IMR-90 (cell line): Measurements from ENCODE around the gene MGAT1. TPM values are rescaled to one million over a fixed set of nuclear protein-coding genes. Genes with fewer than 3 reads are reported as not detected.

ENCODE experiments used
- ATAC-seq: fragments of 200-7000 bp; cut with Tn5 transposase; 2 replicates; pipeline ENCODE4 v1.9.1; 2020; ENCODE audit warnings: low read depth, mild to moderate bottlenecking, moderate library complexity
- BruUV-seq: library from RNA; stranded (reverse); fragments of 400-500 nt; replicated peaks from 2 replicates; lab custom pipeline; 2021; lab: Mats Ljungman, UMichigan
- CTCF ChIA-PET: fragments of 300-600 bp; formaldehyde crosslinking; extraction: SDS; loops from one replicate; lab custom pipeline; 2021; ENCODE audit warnings: antibody characterized with exemption; lab: Yijun Ruan, JAX
- POLR2A ChIA-PET: fragments of 300-600 bp; sonication (Branson Sonifier 250); formaldehyde crosslinking; loops from one replicate; lab custom pipeline; 2022; ENCODE audit warnings: antibody characterized with exemption; ENCODE audit not compliant: unreplicated experiment; lab: Charles Lee
- DNase-seq: peaks from one replicate; pipeline ENCODE4 v3.0.0; 2013
- H2AFZ ChIP-seq: replicated peaks from 2 replicates; pipeline ENCODE3; 2013; ENCODE audit warnings: low read length, mild to moderate bottlenecking; ENCODE audit not compliant: poor library complexity
- H2AK5ac ChIP-seq: 2 replicates; pipeline ENCODE4 v1.6.1; 2013; ENCODE audit warnings: low read depth, low read length, inconsistent platforms
- H2AK9ac ChIP-seq: replicated peaks from 2 replicates; pipeline ENCODE3; 2013; ENCODE audit warnings: mild to moderate bottlenecking, low read depth, low read length, moderate library complexity; ENCODE audit not compliant: poor library complexity
- H2BK120ac ChIP-seq: 2 replicates; pipeline ENCODE4 v1.6.1; 2013; ENCODE audit warnings: low read depth, low read length, inconsistent platforms
- H2BK15ac ChIP-seq: 3 replicates; pipeline ENCODE4 v1.6.1; 2013; ENCODE audit warnings: low read depth, low read length, inconsistent platforms
- H2BK20ac ChIP-seq: 2 replicates; pipeline ENCODE4 v1.6.1; 2013; ENCODE audit warnings: low read depth, mild to moderate bottlenecking, inconsistent platforms, low read length, moderate library complexity
- H2BK5ac ChIP-seq: 2 replicates; pipeline ENCODE4 v1.6.1; 2013; ENCODE audit warnings: mild to moderate bottlenecking, low read depth, low read length, inconsistent platforms; ENCODE audit not compliant: poor library complexity, severe bottlenecking
- H3K14ac ChIP-seq: replicated peaks from 2 replicates; pipeline ENCODE4 v1.6.1; 2013; ENCODE audit warnings: low read depth, low read length, inconsistent platforms
- H3K18ac ChIP-seq: 2 replicates; pipeline ENCODE4 v1.6.1; 2013; ENCODE audit warnings: low read depth, low read length, control low read depth
- H3K23ac ChIP-seq: 2 replicates; pipeline ENCODE4 v1.6.1; 2013; ENCODE audit warnings: low read depth, low read length, inconsistent platforms
- H3K27ac ChIP-seq: 2 replicates; pipeline ENCODE4 v1.5.1; 2013; ENCODE audit warnings: mild to moderate bottlenecking, control low read depth, low read length; ENCODE audit not compliant: insufficient read depth
- H3K27me3 ChIP-seq: 2 replicates; pipeline ENCODE4 v1.6.1; 2013; ENCODE audit warnings: low read length; ENCODE audit not compliant: control insufficient read depth, insufficient read depth
- H3K36me3 ChIP-seq: 2 replicates; pipeline ENCODE4 v1.6.1; 2013; ENCODE audit warnings: low read length, mixed read lengths; ENCODE audit not compliant: control insufficient read depth, insufficient read depth
- H3K4ac ChIP-seq: 2 replicates; pipeline ENCODE4 v1.6.1; 2013; ENCODE audit warnings: low read depth, low read length, inconsistent platforms
- H3K4me1 ChIP-seq: 2 replicates; pipeline ENCODE4 v1.6.1; 2013; ENCODE audit warnings: low read length, mixed read lengths; ENCODE audit not compliant: control insufficient read depth, insufficient read depth
- H3K4me2 ChIP-seq: 2 replicates; pipeline ENCODE4 v1.6.1; 2013; ENCODE audit warnings: low read depth, mild to moderate bottlenecking, control low read depth, low read length, moderate library complexity
- H3K4me3 ChIP-seq: 2 replicates; pipeline ENCODE4 v1.5.1; 2013; ENCODE audit warnings: low read depth, mild to moderate bottlenecking, control low read depth, low read length, moderate library complexity; ENCODE audit not compliant: insufficient read depth
- H3K56ac ChIP-seq: 2 replicates; pipeline ENCODE4 v1.6.1; 2013; ENCODE audit warnings: low read length, inconsistent platforms; ENCODE audit not compliant: insufficient read depth; ENCODE audit errors: extremely low read depth
- H3K79me1 ChIP-seq, 2 experiments: 2 replicates each; pipeline ENCODE4 v1.6.1; 2013; ENCODE audit warnings: low read length in 2 of 2, inconsistent platforms in 1 of 2, low read depth in 1 of 2
- H3K9ac ChIP-seq: 2 replicates; pipeline ENCODE4 v1.6.1; 2013; ENCODE audit warnings: low read depth, low read length, control low read depth
- H3K9me1 ChIP-seq: 2 replicates; pipeline ENCODE4 v1.6.1; 2013; ENCODE audit warnings: low read length, inconsistent platforms; ENCODE audit not compliant: insufficient read depth
- H3K9me3 ChIP-seq: 2 replicates; pipeline ENCODE4 v1.6.1; 2013; ENCODE audit warnings: low read length; ENCODE audit not compliant: control insufficient read depth, insufficient read depth
- H4K20me1 ChIP-seq: 2 replicates; pipeline ENCODE4 v1.6.1; 2013; ENCODE audit warnings: low read length, inconsistent platforms; ENCODE audit not compliant: insufficient read depth
- H4K5ac ChIP-seq: 2 replicates; pipeline ENCODE4 v1.6.1; 2013; ENCODE audit warnings: mild to moderate bottlenecking, low read depth, low read length, control low read depth
- H4K8ac ChIP-seq, 2 experiments: 2 replicates each; pipeline ENCODE4 v1.6.1; 2013; ENCODE audit warnings: low read depth in 2 of 2, low read length in 2 of 2, control low read depth in 1 of 2, inconsistent platforms in 1 of 2
- H4K91ac ChIP-seq: 2 replicates; pipeline ENCODE4 v1.6.1; 2013; ENCODE audit warnings: low read depth, low read length, inconsistent platforms; ENCODE audit not compliant: insufficient read depth
- BHLHE40 ChIP-seq: fragments of 150-350 bp; IDR thresholded peaks from 2 replicates; pipeline ENCODE4 v1.6.1; 2016; ENCODE audit warnings: mild to moderate bottlenecking, low read depth, low read length
- CEBPB ChIP-seq: IDR thresholded peaks from 2 replicates; pipeline ENCODE4 v1.6.1; 2012; ENCODE audit warnings: low read depth, low read length, improper control_type of control experiment
- CHD1 ChIP-seq: IDR thresholded peaks from 2 replicates; pipeline ENCODE4 v1.6.1; 2012; ENCODE audit warnings: low read depth, low read length, improper control_type of control experiment
- ELK1 ChIP-seq: fragments of 150-350 bp; IDR thresholded peaks from 2 replicates; pipeline ENCODE4 v1.6.1; 2016; ENCODE audit warnings: low read depth, mild to moderate bottlenecking, low read length, moderate library complexity, borderline replicate concordance
- FOS ChIP-seq: fragments of 150-350 bp; IDR thresholded peaks from 2 replicates; pipeline ENCODE4 v1.6.1; 2016; ENCODE audit warnings: low read depth, low read length
- MAFK ChIP-seq: IDR thresholded peaks from 2 replicates; pipeline ENCODE4 v1.6.1; 2012; ENCODE audit warnings: low read depth, low read length, improper control_type of control experiment
- MAZ ChIP-seq: IDR thresholded peaks from 2 replicates; pipeline ENCODE4 v1.6.1; 2012; ENCODE audit warnings: low read depth, mild to moderate bottlenecking, low read length, improper control_type of control experiment, moderate library complexity, borderline replicate concordance
- MXI1 ChIP-seq: IDR thresholded peaks from 2 replicates; pipeline ENCODE4 v1.6.1; 2012; ENCODE audit warnings: low read depth, mild to moderate bottlenecking, low read length, moderate library complexity, borderline replicate concordance
- NFE2L2 ChIP-seq: fragments of 150-350 bp; IDR thresholded peaks from 2 replicates; pipeline ENCODE4 v1.6.1; 2016; ENCODE audit warnings: low read depth, mild to moderate bottlenecking, low read length
- POLR2A ChIP-seq: IDR thresholded peaks from 2 replicates; pipeline ENCODE4 v1.6.1; 2012; ENCODE audit warnings: mild to moderate bottlenecking, low read depth, low read length
- RAD21 ChIP-seq: IDR thresholded peaks from 2 replicates; pipeline ENCODE4 v1.6.1; 2012; ENCODE audit warnings: low read length, improper control_type of control experiment
- RCOR1 ChIP-seq: IDR thresholded peaks from 2 replicates; pipeline ENCODE4 v1.6.1; 2012; ENCODE audit warnings: mild to moderate bottlenecking, low read length, improper control_type of control experiment; ENCODE audit not compliant: insufficient replicate concordance
- RFX5 ChIP-seq: IDR thresholded peaks from 2 replicates; pipeline ENCODE4 v1.8.0; 2012; ENCODE audit warnings: low read depth, mild to moderate bottlenecking, low read length, moderate library complexity
- SMC3 ChIP-seq: fragments of 150-350 bp; IDR thresholded peaks from 2 replicates; pipeline ENCODE4 v1.6.1; 2016; ENCODE audit warnings: low read depth, mild to moderate bottlenecking, antibody characterized with exemption, low read length, moderate library complexity
- WGBS, 2 experiments: methylation state at CpG; one replicate each; pipeline versions ENCODE4 v1.1.5 to v1.1.7; 2013; ENCODE audit warnings: missing lambda C conversion rate in 2 of 2; ENCODE audit not compliant: insufficient read length in 1 of 2; ENCODE audit errors: extremely low coverage in 2 of 2; 5-methylcytosine and 5-hydroxymethylcytosine counted together
- dilution Hi-C: fragments of 300-500 bp; cut with HindIII; formaldehyde crosslinking; loops from one replicate; pipeline ENCODE4 v1.14.3; 2018; ENCODE audit warnings: low sequenced_read_pairs; ENCODE audit not compliant: unreplicated experiment
- in situ Hi-C: fragments of 300-500 bp; cut with MboI; formaldehyde crosslinking; loops from 3 replicates; pipeline ENCODE4 v1.14.3; 2019; ENCODE audit warnings: low sequenced_read_pairs, inconsistent platforms, mixed read lengths
- intact Hi-C: fragments of 100-400 bp; cut with micrococcal nuclease; formaldehyde crosslinking; loops from 2 replicates; pipeline ENCODE4 v1.10.0; 2022
- polyA plus RNA-seq, 3 experiments: library from polyadenylated mRNA; depleted of rRNA; stranded (reverse); fragments of >200 nt; gene quantifications; 2 replicates each; pipeline ENCODE4 v1.2.3, GENCODE V29; 2012; ENCODE audit warnings: low replicate concordance in 1 of 3
- total RNA-seq: library from RNA; depleted of rRNA; stranded (reverse); fragments of >200 nt; gene quantifications from 2 replicates; pipeline ENCODE4 v1.2.3, GENCODE V29; 2012
- TF ChIP-seq, protein P1 (sequence below): fragments of 150-350 bp; IDR thresholded peaks from 2 replicates; pipeline ENCODE4 v1.6.1; 2017; ENCODE audit warnings: mild to moderate bottlenecking, antibody characterized with exemption, low read length, low read depth
- TF ChIP-seq, protein P2 (sequence below): conservative IDR thresholded peaks from 2 replicates; pipeline ENCODE4 v1.5.1; 2012; ENCODE audit warnings: mild to moderate bottlenecking, low read depth, low read length, improper control_type of control experiment

MGAT1 gene
- total and polyA plus RNA-seq, 2 of the 4 experiments (the other 2 are of a cell fraction), result 56.3 to 141 TPM

DNA sequence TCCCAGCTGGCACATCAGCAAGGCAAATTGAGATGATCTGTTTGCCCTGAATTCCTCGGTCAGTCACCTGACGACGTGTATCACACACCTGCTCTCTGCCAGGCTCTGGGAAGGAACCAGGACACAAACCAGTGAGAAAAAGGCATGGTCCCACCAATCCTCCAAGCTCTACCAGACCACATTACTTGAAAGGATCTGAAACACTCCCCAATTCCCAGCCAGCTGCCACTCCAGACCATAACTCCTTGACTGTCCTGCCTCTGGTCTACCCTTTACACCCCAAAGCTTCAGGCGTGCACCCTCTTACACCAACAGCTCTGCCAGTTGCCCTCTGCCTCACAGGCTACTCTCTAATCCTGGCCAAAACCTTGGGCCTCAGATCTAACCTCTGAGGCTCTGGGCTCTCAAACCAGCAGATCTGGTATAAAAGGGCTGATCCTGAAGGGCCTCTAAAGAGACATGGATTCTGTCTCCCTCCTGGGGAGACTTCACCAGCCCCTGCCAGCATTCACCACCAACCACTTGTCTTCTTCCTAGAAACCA lies 6.8 kb downstream of the MGAT1 start:
- no peak overlapping the region for H3K4me2 ChIP-seq
- peaks cover 2 to 68% of the 10 kb centered on the region in 2 experiments for H3K79me1 ChIP-seq
- dilution Hi-C loops (no loop called here), in situ Hi-C loops (no loop called here), intact Hi-C loops (no loop called here)
- H3K4ac ChIP-seq, result no peak overlapping the region
- no peak overlapping the region for H4K91ac ChIP-seq
- H3K14ac ChIP-seq, result no peak overlapping the region
- H2AK9ac ChIP-seq, result no peak overlapping the region
- H4K8ac ChIP-seq, result no peak overlapping the region
- H3K9ac ChIP-seq, result no peak overlapping the region
- H3K56ac ChIP-seq, result no peak overlapping the region
- TF ChIP-seq NFE2L2 (no peak), MAFK (no peak), MXI1 (no peak), ELK1 (no peak), RCOR1 (no peak), CEBPB (no peak), FOS (no peak), POLR2A (no peak), RFX5 (no peak), CHD1 (no peak), MAZ (no peak), SMC3 (no peak), RAD21 (no peak), BHLHE40 (no peak)
- TF ChIP-seq, protein P1, sequence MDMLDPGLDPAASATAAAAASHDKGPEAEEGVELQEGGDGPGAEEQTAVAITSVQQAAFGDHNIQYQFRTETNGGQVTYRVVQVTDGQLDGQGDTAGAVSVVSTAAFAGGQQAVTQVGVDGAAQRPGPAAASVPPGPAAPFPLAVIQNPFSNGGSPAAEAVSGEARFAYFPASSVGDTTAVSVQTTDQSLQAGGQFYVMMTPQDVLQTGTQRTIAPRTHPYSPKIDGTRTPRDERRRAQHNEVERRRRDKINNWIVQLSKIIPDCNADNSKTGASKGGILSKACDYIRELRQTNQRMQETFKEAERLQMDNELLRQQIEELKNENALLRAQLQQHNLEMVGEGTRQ, result no peak
- TF ChIP-seq, protein P2, sequence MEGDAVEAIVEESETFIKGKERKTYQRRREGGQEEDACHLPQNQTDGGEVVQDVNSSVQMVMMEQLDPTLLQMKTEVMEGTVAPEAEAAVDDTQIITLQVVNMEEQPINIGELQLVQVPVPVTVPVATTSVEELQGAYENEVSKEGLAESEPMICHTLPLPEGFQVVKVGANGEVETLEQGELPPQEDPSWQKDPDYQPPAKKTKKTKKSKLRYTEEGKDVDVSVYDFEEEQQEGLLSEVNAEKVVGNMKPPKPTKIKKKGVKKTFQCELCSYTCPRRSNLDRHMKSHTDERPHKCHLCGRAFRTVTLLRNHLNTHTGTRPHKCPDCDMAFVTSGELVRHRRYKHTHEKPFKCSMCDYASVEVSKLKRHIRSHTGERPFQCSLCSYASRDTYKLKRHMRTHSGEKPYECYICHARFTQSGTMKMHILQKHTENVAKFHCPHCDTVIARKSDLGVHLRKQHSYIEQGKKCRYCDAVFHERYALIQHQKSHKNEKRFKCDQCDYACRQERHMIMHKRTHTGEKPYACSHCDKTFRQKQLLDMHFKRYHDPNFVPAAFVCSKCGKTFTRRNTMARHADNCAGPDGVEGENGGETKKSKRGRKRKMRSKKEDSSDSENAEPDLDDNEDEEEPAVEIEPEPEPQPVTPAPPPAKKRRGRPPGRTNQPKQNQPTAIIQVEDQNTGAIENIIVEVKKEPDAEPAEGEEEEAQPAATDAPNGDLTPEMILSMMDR, result no peak
- H3K9me3 ChIP-seq, result no peaks in the 10 kb centered on the region
- H3K36me3 ChIP-seq, result peaks cover 35% of the 10 kb centered on the region
- no TSS peak for BruUV-seq
- ChIA-PET CTCF (no interaction called here), POLR2A (no interaction called here)
- H3K4me3 ChIP-seq, result no peak overlapping the region
- peaks cover 25% of the 10 kb centered on the region for H3K4me1 ChIP-seq
- no peak overlapping the region for H2BK5ac ChIP-seq
- H4K20me1 ChIP-seq, result peaks cover 95% of the 10 kb centered on the region
- no peaks in the 10 kb centered on the region for H3K27me3 ChIP-seq
- H2AFZ ChIP-seq, result no peak overlapping the region
- H3K27ac ChIP-seq, result no peak overlapping the region
- no peak overlapping the region for H2BK120ac ChIP-seq
- H4K5ac ChIP-seq, result no peak overlapping the region
- H2BK15ac ChIP-seq, result no peak overlapping the region
- no peak overlapping the region for H2AK5ac ChIP-seq
- ATAC-seq, result no peak
- no peak overlapping the region for H2BK20ac ChIP-seq
- WGBS, 2 experiments, result 80% methylated on average over 3 of the region's 4 CpGs; no CpG with 5 or more reads in 1 of the 2 experiments
- no peak overlapping the region for H3K18ac ChIP-seq
- peaks cover 45% of the 10 kb centered on the region for H3K9me1 ChIP-seq
- DNase-seq, result no peak
- H3K23ac ChIP-seq, result no peak overlapping the region
